Gastroesophageal sphincter (tissue), 4 donors: ENCODE results near the gene NELFA. TPM values are rescaled to one million over a fixed set of nuclear protein-coding genes. Genes with fewer than 3 reads are reported as not detected.

Experiments used
- ATAC-seq: fragments of 150-250 bp; one replicate; pipeline ENCODE4 v1.9.1; 2016; ENCODE audit warnings: mild to moderate bottlenecking, moderate library complexity
- H3K27ac ChIP-seq, 4 donors: fragments of 200-600 bp; sonication (generic) in 3 of 4; 1 replicate in 3 of 4; 2 replicates in 1 of 4; pipeline ENCODE4 v1.5.1; 2016 to 2019
- H3K27me3 ChIP-seq: fragments of 200-600 bp; sonication (generic); one replicate; pipeline ENCODE4 v1.5.1; 2019
- H3K36me3 ChIP-seq, 2 donors: fragments of 200-600 bp; sonication (generic); one replicate each; pipeline ENCODE4 v1.5.1; 2019; ENCODE audit warnings: control low read depth in 1 of 2
- H3K4me1 ChIP-seq, 3 donors: fragments of 200-600 bp; sonication (generic); 1 replicate in 2 of 3; 2 replicates in 1 of 3; pipeline ENCODE4 v1.5.1; 2016 to 2019; ENCODE audit warnings: control low read depth in 2 of 3
- H3K4me3 ChIP-seq, 2 donors: fragments of 200-600 bp; sonication (generic); one replicate each; pipeline ENCODE4 v1.5.1; 2019; ENCODE audit warnings: mild to moderate bottlenecking in 1 of 2, moderate library complexity in 1 of 2
- H3K9me3 ChIP-seq, 3 donors: fragments of 200-600 bp; sonication (generic); one replicate each; pipeline ENCODE4 v1.5.1; 2017 to 2019; ENCODE audit warnings: control low read depth in 2 of 3
- EP300 ChIP-seq: sonication (generic); formaldehyde crosslinking; IDR thresholded peaks from one replicate; pipeline ENCODE4 v1.6.1; 2017; ENCODE audit warnings: antibody characterized with exemption, mild to moderate bottlenecking
- POLR2A ChIP-seq, 2 donors: fragments of 450-650 bp; IDR thresholded peaks; one replicate each; pipeline ENCODE4 v1.6.1; 2017; ENCODE audit warnings: antibody characterized with exemption in 2 of 2, mild to moderate bottlenecking in 2 of 2, moderate library complexity in 1 of 2
- POLR2AphosphoS5 ChIP-seq: sonication (generic); formaldehyde crosslinking; IDR thresholded peaks from one replicate; pipeline ENCODE4 v1.6.1; 2017; ENCODE audit warnings: antibody characterized with exemption
- WGBS, 2 donors: methylation state at CpG; one replicate each; pipeline ENCODE4 v1.1.5; 2018; ENCODE audit warnings: low coverage in 1 of 2; 5-methylcytosine and 5-hydroxymethylcytosine counted together
- total RNA-seq, 4 donors: library from RNA; depleted of rRNA; stranded (reverse); fragments of >200 nt; gene quantifications; one replicate each; pipeline ENCODE4 v1.1.0, GENCODE V29; 2016
- TF ChIP-seq, protein P1 (sequence below), 4 experiments: fragments of 200-600 bp in 2 of 4; fragments of 450-650 bp in 2 of 4; sonication (generic) in 1 of 4; IDR thresholded peaks; one replicate each; pipeline ENCODE4 v1.5.1; 2017 to 2019; ENCODE audit warnings: antibody characterized with exemption in 4 of 4, mild to moderate bottlenecking in 2 of 4, moderate library complexity in 2 of 4

NELFA gene
- total RNA-seq, 4 donors from 2014 or later: 14.5 to 19.4 (median 17.5) TPM

DNA sequence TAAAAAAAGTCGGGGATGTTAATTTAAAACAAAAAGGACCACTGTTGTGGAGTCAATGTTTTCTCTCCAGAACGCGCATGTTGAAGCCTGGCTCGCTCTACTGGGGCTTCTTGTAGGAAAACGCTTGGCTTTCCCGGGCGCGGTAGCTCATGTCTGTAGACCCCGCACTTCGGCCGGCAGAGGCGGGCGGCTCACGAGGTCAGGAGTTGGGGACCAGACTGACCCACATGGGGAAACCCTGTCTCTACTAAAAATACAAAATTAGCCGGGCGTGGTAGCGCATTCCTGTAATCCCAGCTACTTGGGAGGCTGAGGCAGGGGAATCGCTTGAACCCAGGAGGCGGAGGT lies 15.6 kb downstream of the NELFA start:
- Histone ChIP-seq H3K27ac (no peak overlapping the region), H3K4me3 (no peak overlapping the region), H3K4me1 (peaks cover 0 to 9% (median 0%) of the 10 kb centered on the region in 3 donors), H3K27me3 (no peaks in the 10 kb centered on the region), H3K9me3 (peaks cover 0 to 15% (median 2%) of the 10 kb centered on the region in 3 donors), H3K36me3 (peaks cover 0 to 66% of the 10 kb centered on the region in 2 donors)
- ATAC-seq: no peak
- 61 to 68% methylated on average over 4 to 6 of the region's 19 CpGs for WGBS, 2 donors
- TF ChIP-seq EP300 (no peak), POLR2AphosphoS5 (no peak)
- TF ChIP-seq, protein P1, sequence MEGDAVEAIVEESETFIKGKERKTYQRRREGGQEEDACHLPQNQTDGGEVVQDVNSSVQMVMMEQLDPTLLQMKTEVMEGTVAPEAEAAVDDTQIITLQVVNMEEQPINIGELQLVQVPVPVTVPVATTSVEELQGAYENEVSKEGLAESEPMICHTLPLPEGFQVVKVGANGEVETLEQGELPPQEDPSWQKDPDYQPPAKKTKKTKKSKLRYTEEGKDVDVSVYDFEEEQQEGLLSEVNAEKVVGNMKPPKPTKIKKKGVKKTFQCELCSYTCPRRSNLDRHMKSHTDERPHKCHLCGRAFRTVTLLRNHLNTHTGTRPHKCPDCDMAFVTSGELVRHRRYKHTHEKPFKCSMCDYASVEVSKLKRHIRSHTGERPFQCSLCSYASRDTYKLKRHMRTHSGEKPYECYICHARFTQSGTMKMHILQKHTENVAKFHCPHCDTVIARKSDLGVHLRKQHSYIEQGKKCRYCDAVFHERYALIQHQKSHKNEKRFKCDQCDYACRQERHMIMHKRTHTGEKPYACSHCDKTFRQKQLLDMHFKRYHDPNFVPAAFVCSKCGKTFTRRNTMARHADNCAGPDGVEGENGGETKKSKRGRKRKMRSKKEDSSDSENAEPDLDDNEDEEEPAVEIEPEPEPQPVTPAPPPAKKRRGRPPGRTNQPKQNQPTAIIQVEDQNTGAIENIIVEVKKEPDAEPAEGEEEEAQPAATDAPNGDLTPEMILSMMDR (IDR thresholded peaks at IDR 0.05): no peak

DNA sequence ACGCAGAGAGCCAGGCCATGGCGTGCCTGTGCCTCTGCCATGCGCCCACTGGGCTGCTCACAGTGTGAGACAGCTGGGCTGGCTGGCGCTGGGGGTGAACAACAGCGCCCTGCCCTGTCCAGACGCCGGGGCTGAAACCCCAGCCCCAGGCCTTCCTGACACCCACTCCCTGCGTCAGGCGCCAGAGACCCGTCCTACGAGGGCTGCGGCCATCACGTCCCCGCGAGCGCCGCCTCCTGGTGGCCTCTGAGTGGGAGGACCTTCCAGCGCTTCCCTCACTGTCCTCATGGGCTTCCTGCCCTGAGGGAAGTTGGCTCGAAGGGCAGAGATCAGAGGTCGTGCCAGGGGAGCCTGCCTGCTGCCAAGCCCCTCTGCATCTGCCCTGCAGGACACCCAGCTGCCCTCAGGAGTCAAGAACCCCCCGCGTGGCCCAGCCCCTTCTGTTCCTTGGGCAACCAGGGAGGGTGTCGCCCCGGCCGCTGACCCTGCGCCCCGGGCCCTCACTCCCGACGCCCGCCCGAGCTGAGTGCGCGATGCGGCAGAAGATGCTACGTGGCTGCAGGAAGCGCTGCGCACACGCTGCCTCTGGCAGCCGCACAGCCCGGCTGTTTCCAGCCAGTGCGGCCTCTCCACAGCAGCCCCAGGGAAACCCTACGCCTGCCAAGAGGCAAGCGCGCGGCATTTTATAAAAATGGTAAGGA lies 16.2 kb downstream of the NELFA start:
- ATAC-seq: no peak
- Histone ChIP-seq H3K4me1 (peaks cover 0 to 9% (median 0%) of the 10 kb centered on the region in 3 donors), H3K27ac (no peak overlapping the region), H3K27me3 (no peaks in the 10 kb centered on the region), H3K4me3 (no peak overlapping the region), H3K9me3 (peaks cover 0 to 10% (median 2%) of the 10 kb centered on the region in 3 donors), H3K36me3 (peaks cover 0 to 66% of the 10 kb centered on the region in 2 donors)
- TF ChIP-seq POLR2A (IDR thresholded peaks at IDR 0.05): no peak
- TF ChIP-seq EP300: no peak
- TF ChIP-seq POLR2AphosphoS5: no peak
- TF ChIP-seq, protein P1 (IDR thresholded peaks at IDR 0.05): no peak
- 62 to 63% methylated on average over 2 to 3 of the region's 45 CpGs for WGBS, 2 donors

DNA sequence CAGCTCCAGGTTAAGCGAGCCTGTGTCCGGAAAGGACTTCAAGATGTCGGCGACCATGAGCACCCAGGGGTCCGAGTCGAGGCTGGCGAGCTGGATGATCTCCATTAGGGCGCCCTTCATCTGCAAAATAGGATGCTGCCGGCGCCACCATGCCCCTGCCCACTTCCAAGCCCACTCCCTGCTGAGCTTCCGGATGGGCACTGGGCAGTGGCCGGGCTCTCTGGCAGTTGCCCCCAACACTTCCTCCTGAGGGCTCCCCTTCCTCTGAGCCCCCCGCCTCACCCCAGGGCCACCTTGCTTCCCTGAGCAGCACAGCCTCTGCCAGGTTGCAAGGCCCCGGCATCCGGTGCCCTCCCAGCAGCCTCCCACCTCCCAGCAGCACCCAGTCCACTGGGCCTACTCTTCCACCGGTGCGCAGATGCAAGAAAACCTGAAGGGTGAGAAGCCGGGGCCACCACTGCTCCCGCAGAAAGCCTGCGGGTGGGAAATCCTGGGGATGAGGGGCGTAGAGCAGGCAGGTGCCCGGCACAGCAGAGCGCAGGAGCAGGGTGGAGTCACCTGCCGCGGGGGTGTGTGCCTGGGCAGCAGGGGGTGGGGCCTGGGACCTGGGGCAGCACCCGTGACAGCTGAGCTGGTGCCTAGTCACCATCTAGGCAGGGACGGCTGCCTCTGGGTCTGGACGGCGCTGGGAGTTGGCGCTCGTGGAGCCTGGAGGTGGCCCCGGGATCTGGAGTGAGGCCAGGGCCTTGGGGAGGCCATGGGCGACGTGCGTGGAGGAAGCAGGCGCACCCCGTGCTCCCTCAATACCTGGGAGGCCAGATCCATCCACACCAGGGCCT lies 17.0 kb downstream of the NELFA start:
- 85 to 94% methylated on average over 3 to 4 of the region's 37 CpGs for WGBS, 2 donors
- no peak for TF ChIP-seq POLR2AphosphoS5
- TF ChIP-seq, protein P1 (IDR thresholded peaks at IDR 0.05): no peak
- TF ChIP-seq EP300: no peak
- no peak for TF ChIP-seq POLR2A (IDR thresholded peaks at IDR 0.05)
- Histone ChIP-seq H3K4me3 (no peak overlapping the region), H3K27ac (no peak overlapping the region), H3K36me3 (peaks cover 0 to 66% of the 10 kb centered on the region in 2 donors), H3K9me3 (peaks cover 0 to 2% (median 0%) of the 10 kb centered on the region in 3 donors), H3K27me3 (no peaks in the 10 kb centered on the region), H3K4me1 (peaks cover 0 to 9% (median 0%) of the 10 kb centered on the region in 3 donors)
- no peak for ATAC-seq

DNA sequence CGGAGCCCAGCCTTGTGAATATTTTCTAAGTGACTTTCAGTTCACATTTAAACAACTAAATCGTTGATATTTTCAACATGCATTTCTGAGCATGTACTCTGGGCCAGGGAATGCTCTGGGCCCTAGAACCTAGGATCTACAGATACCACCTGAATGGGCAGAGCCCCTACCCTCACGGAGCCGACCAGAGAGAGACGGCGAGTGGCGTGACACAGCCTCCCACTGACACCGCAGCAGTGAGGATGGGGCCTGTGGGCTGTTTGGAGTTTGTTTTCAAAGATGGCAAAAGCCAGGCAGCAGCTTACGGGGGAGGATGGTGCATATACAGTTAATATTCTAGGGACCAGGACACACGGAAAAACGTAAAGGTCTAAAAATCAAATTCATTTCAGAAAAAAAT lies 17.7 kb downstream of the NELFA start:
- 76 to 88% methylated on average over 1 to 4 of the region's 11 CpGs for WGBS, 2 donors
- Histone ChIP-seq H3K36me3 (peaks cover 0 to 67% of the 10 kb centered on the region in 2 donors), H3K9me3 (no peaks in the 10 kb centered on the region)

More for the DNA sequence above, 17.7 kb downstream of the NELFA start:
- Histone ChIP-seq H3K27ac (no peak overlapping the region), H3K4me1 (peaks cover 0 to 9% (median 0%) of the 10 kb centered on the region in 3 donors), H3K27me3 (no peaks in the 10 kb centered on the region), H3K4me3 (no peak overlapping the region)
- no peak for ATAC-seq
- TF ChIP-seq POLR2AphosphoS5 (no peak), EP300 (no peak), POLR2A (IDR thresholded peaks at IDR 0.05) (no peak)
- TF ChIP-seq, protein P1 (IDR thresholded peaks at IDR 0.05): no peak
